CD4-positive, alpha-beta T cell treated with Interferon gamma for 1 hour (primary cell): Measurements from ENCODE around the gene ZNF91.
"Not testable (repeated sequence)": the region's sequence is repeated elsewhere in the genome, so short reads cannot be mapped to it uniquely, and the experiment has no call there.

Experiments used
- DNase-seq: peaks from one replicate; pipeline ENCODE4 v3.0.0-alpha.2; 2020

The ZNF91 gene

DNA sequence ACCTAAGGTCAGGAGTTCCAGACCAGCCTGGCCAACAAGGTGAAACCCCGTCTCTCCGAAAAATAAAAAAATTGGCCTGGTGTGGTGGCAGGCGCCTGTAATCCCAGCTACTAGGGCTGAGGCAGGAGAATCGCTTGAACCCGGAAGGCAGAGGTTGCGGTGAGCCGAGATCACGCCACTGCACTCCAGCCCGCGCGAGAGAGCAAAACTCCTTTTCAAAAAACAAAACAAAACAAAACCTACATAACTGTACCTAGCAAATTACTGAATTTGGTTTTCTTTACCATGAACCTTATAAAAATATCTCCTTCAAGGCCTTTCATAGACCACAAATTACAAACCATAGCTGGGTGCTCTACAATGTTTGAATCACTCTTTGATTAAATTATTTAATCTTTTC, 760 bp downstream of the ZNF91 start:
- peak; percentile 46 for DNase-seq

DNA sequence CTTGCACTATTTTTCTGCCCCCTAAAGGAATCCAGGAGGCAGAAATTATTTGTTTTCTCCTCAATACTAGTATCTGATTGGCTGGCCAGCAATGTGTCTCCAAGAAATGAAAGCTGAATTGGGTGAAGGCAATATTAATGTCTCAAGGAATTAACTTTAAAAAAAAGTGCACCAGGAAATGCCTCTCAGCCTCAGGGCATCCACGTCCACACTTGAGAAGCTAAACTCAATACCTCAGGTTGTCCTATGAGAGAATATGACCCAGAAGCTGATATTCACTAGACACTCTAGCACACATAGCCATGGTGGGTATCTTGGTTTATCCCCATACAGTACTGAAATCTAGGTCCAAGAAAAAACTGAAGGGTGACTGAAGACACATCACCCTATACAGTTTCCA, 2.1 kb downstream of the ZNF91 start:
- no peak for DNase-seq

DNA sequence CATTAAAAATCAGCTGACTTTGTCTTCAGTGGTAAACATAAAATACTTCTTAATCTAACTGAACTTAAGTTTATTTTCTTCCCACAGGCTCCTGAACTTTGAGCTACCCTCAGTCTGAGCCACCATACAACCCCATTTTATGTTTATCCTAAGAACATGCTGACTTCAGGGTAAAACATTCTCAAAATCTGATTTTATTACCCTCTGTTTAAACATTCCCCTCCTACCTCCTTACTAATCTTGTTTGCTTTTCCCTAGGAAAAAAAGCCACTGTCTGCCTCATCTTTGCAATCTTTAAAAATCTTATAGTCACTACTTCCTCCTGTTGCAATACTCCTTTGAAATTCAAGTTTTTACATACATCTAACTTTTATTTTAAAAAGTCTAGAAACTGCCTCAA, 4.0 kb downstream of the ZNF91 start:
- DNase-seq = no peak

DNA sequence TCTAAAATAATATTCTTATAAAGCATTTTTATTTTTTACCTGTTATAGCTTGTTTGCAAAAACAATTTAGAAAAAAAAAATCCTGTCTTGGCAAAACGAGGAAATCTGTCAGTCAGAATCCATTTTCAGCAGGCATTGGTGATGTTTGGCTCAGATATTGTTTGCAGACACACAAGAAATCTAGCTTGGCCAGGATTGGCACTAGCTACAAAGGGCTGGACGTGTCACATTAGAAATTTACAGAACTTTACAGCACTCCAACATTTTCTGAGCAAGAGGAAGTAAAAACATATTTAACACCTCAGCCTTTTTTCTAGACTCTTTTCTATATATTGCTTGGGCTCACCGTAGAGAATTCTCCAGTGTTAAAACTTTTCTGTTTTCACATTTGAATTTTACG, 9.9 kb downstream of the ZNF91 start:
- no peak for DNase-seq

DNA sequence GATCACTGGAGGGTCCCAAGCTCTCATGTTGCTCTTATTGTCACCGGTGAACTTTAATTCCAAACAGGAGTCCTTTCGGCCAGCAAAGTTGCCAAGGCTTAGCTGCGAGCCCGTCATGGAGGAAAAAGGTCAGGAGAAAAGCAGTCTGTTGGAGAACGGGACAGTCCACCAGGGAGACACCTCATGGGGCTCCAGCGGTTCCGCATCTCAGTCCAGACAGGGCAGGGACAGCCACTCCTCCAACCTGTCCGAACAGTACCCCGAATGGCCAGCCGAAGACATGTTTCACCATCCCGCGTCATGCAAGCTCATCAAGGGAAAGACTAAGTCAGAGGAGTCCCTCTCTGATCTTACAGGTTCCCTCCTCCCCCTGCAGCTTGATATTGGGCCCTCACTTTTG, 10.4 kb downstream of the ZNF91 start:
- DNase-seq = no peak

DNA sequence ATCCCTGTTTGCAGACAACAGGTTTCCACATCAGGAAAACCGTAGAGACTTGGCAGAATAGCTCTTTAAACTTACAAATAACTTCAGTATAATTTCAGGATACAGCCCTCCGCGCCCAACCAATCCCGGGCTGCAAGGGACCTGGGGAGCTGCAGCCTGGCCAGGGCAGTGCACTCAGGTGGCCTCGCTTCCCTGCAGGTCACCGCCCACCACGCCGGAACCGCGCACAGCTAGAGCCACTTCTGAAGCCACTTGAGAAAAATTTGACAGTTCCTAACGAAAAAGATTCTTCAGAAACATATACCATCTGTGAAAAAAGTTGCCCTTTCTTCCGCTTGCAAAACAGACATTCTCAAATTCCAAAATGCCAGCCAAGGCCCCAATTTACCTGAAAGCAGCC, 11.1 kb downstream of the ZNF91 start:
- no peak for DNase-seq

DNA sequence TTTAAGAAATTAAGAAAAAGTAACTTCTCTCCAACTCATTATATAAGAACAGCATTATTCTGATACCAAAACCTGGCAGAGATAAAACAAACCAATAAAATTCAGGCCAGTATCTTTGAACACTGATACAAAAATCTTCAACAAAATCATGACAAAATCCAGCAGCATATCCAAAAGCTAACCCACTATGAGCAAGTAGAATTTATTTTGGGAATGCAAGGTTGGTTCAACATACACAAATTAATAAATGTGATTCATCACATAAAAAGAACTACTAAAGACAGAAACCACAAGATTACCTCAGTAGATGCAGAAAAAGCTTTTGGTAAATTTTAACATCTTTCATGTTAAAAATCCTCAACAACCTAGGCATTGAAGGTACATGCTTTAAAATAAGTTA, 12.3 kb downstream of the ZNF91 start:
- no peak for DNase-seq

DNA sequence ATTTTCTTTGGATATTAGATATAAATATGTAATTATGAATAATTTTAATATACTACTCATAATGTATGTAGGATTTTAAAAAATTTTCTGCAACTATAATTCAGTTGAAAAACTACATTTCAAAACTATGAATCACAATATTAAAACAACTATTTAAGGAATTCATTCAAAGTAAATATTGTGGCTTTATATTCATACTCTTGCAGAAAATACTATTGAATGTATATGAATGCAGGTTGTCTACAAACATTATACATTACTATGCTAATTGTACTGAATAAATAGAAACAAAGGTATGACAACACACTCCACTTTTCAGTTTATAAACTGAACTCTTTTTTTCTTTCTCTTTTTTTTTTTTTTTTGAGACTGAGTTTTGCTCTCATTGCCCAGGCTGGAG, 14.2 kb downstream of the ZNF91 start:
- DNase-seq = no peak

DNA sequence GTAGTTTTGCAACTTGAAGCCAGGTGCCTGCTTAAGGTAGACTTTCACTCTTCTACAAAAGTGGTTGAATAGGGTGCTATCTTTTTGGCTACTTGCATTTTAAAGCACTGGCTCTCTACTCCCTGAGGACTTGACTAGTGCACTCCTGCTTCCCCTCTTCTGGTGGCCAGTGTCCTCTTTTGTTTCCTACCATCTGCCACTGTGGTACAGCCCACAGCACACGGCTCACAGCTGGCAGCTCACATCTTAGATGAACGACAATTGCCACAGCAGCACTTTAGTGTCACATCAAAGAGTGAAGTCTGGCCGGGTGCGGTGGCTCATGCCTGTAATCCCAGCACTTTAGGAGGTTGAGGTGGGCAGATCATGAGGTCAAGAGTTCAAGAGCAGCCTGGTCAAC, 15.6 kb downstream of the ZNF91 start:
- DNase-seq = not testable (repeated sequence)

DNA sequence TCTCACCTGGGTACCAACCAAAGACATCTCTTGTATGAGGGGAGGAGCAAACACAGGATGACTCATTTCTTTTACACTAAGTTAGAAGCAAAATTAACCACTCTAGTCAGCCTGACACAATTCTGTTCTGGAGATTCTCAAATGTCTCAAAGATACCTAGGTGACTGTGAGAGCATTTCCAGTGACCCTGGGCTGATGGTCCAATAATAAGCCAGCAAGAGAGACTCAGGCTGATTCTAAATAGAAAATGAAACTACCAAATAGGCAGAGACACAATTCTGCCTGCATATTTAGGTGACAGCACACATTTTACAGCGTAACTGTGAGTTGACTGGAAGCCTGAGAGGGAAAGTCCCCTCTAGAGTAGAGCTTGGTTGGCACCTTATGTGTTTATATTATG, 16.3 kb downstream of the ZNF91 start:
- no peak for DNase-seq

DNA sequence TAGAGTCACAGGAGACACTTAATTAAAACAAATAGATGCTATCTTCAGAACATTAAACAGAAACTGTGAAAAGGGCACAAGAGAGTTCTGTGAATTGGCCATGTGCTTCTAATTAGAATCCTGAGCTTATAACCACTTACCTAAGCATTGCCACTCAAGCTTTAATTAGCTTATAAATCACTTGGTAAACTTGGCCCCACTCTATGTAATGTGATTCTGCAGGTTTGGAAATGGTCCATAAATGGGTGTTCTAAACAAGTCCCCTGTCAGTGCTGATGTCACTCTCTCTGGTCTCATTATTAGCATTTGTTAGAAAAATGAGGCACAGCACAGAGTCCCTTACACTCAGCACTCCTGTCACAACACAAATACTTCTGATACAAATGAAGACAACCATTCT, 18.0 kb downstream of the ZNF91 start:
- no peak for DNase-seq

DNA sequence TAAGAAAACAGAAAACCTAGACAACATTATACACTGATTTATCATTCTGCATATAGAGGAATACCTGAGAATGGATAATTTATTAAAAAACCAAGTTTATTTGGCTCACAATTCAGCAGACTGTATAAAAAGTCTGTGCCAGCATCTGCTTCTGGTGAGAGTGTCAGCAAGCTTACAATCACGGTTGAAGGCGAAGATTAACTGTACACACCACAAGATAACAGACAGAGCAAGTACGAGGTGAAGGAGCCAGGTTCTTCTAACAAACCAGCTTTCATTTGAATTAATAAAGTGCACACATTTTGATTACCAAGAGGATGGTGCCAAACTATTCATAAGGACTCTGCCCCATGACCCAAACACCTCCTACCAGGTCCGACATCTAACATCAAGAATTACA, 28.8 kb downstream of the ZNF91 start:
- no peak for DNase-seq

DNA sequence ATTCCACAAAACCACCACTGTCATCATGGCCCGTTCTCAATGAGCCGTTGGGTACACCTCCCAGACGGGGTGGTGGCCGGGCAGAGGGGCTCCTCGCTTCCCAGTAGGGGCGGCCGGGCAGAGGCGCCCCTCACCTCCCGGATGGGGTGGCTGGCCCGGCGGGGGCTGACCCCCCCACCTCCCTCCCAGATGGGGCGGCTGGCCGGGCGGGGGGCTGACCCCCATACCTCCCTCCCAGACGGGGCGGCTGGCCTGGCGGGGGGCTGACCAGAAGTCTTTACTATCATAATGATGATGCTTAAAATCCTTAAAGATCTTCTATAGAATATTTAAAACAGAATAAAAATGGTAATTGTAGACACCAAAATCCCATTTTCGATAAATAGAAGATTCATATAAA, 29.2 kb downstream of the ZNF91 start:
- not testable (repeated sequence) for DNase-seq

DNA sequence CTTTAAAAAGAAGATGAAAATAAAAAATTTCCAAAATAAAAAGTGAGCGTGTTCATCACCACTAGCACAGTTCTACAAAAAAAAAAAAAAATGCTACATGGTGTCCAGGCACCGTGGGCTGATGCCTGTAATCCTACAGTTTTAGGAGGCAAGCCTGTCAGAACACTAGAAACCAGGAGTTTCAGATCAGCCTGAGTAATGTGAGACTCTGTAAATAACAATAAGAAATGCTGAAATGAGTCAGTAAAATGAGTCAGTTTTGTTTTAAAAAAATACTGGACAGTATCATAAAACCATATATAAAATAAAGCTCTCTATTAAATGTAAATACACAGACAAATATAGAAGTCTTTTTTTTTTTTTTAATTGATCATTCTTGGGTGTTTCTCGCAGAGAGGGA, 30.0 kb downstream of the ZNF91 start:
- no peak for DNase-seq

DNA sequence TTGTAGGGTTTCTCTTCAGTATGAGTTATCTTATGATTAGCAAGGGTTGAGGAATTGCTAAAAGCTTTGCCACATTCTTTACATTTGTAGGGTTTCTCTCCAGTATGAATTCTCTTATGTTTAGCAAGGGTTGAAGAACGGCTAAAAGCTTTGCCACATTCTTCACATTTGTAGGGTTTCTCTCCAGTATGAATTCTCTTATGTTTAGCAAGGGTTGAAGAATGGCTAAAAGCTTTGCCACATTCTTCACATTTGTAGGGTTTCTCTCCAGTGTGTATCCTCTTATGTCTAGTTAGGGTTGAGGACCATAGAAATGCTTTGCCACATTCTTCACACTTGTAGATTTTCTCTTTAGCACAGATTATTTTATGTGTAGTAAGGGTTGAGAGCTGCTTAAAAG, 33.4 kb downstream of the ZNF91 start:
- not testable (repeated sequence) for DNase-seq

DNA sequence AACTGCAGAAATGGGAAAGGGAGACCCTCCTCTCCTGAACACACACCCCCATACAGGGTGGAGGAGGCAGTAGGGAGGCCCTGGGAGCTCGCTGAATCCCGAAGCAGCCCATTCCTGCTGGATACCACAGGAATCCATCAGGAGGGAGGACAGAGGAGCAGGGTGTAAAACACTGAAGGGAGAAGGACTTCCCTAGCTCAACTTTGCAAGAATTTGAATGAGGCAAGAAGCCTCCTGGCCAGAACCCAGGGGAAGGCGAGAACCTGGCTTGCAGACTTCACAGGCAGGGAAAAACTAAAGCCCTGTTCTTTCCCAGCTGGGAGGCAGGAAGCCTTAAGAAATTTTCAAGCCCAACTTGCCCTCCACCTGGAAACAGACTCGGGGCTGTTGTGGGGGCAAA, 43.5 kb downstream of the ZNF91 start:
- no peak for DNase-seq

DNA sequence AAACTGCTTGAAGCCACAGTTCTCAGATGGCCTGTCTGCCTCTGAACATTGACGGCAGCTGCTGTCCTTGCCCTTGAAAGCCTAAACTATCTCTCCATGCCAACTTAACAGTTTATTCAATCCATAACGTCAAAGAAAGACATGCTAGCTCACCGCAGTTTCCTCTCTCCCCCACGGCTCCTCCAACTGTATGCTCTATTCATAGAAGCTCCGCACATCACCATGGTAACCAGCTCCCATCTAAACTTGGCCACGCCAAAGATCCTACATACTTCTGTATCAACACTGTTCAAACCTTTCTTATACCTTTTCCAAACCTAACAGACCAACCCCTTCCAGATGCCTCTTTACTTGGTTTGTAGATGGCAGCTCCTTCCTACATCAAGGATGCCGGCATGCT, 48.6 kb downstream of the ZNF91 start:
- DNase-seq = no peak

DNA sequence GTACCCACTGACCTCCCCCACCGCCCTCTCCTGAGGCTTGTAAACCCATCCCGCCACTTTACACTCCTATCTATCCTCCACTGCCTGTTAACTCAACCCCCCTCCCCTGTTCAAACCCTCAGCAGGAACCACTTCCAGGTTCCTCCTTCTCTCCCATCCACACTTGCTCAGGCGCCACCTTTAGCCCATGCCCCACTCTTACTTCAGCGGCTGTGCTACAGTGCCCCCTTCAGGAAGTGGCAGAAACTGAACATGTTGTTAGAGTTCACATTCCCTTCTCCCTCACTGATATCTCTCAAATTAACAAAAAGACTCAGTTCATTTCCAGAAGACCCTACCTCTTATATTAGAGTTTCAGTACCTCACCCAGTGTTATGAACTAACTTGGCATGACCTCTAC, 49.4 kb downstream of the ZNF91 start:
- no peak for DNase-seq

DNA sequence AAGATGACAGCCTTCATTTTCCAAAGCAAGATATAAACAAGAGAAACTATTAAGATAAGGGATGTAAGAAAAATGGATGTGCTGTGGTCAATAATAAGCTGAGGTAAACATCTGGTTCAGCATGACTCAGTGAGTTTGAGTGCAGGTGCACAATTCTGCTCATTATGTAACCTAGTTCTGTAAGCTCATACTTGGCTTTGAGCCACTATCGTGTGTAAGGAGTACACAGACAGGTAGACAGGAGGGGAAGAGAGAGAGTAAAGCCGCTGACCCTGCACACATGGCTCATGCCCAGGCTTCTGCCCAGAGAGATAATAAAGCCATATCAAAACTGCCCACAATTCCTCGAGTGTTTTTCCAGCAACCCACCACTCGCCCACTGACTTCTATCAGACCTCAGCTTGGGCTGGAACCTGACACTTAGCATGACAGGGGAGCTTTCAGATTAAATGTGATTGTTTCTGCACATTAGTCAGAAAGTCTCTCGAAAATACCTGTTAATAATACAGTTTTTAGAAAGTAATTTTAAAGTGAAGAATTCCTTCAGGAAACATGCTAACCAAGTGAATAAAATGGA, 51.7 kb downstream of the ZNF91 start:
- DNase-seq = no peak

DNA sequence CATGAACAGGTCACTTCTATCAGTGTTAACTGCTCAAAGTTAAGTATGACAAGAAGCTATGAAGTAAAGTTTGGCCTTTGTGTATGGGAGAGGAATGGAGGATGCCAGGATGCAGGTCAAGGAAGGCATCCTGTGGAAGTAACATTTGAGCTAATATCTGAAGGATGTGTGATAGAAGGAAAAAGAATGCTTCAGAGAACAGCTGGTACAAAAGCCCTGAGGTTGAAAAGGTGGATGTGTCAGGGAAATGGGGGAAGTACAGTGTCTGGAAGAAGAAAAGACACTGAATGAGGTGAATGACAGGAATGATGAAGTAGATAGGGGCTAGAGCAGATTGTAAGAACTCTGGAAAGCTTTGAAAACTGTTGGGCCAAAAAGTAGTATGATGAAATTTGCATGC, 67.1 kb downstream of the ZNF91 start:
- DNase-seq = no peak

DNA sequence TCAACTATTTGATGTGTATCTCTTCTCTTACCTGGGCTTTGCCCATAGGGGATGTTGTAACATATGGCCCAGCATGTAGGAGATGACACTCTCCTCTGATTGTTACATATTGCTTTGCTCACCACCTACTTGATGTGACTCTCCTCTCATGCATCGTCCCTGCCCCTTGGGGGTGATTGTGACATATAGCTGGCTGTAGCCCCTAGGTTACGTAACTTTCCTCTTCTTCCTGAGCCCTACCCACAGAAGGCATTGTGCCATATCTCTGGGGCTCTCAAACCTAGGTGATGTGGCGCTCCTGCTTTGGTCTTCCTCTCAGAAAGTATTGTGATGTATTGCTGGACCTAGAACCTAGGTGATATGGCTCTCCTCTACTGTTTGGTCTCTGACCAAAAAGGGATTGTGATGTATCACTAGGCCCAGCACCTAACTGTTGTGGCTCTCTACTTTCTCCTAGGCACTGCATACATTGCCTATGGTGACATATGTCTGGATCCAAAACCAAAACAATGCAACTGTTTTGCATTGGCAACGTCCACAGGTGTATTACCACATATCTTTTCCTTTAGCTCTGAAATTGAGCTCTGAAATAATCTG, 73.2 kb downstream of the ZNF91 start:
- no peak for DNase-seq

DNA sequence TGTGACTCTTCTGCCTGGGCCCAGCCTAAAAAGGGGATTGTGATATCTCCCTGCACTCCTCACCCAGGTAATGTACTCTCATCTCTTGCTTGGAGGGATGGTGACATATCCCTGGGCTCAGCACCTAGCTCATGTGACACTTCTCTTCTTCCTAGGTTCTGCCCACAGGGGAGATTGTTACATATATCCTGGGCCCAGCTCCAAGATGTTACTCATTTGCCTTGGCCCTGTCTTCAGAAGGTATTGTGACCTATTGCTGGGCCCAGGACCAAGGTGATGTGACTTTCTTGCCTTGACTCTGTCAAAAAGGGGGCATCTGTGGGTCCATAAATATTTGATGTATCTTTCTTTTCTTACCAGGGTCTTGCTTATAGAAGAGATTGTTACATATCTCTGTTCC, 73.9 kb downstream of the ZNF91 start:
- not testable (repeated sequence) for DNase-seq

DNA sequence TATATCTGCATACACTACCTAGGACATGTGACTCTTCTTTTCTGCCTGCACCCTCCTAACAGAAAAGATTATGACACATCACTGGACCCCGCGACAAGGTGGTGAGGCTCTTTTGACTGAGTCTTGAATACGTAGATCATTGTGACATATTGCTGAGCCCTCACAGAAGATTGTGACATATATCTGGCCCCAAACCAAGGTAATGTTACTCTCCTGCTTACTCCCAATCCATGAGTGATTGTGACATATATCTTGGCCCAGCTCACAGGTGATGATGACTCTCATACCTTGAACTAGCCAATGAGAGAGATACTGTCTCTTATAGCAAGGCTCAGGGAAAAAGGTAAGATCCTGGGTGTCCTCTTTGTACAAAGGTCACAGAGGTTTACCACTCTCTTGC, 75.7 kb downstream of the ZNF91 start:
- not testable (repeated sequence) for DNase-seq

DNA sequence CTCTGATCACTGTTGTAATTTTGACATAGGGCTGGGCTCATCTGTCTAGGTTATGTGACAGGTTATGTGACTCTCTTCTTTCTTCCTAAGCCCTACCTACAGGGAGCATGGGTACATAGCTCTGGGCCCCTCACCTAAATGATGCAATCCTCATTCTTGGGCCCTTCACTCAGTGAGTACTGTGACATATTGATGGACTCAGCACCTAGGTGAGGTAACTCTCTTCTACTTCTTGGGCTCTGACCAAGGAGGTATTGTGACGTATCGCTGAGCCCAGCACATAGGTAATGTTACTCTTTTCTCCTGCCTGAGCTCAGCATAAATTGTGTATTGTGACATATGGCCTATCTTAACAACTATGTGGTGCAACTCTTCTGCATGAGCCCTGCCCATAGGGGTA, 76.3 kb downstream of the ZNF91 start:
- not testable (repeated sequence) for DNase-seq

DNA sequence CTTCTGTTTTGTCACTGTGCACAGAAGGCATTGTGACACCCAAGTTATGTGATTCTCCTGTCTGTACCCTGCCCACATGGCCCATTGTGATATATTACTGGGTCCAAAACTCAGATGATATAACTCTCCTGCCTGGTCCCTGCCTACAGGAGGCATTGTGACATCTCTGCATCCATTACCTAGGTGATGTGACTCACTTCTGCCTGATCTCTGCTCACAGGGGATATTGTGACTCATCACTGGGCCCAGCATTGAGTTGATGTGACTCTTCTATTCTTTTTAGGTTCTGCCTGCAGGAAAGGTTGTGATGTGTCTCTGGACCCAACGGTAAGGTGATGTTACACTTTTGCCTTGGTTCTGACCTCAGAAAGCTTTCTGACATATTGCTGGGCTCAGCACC, 77.1 kb downstream of the ZNF91 start:
- no peak for DNase-seq

DNA sequence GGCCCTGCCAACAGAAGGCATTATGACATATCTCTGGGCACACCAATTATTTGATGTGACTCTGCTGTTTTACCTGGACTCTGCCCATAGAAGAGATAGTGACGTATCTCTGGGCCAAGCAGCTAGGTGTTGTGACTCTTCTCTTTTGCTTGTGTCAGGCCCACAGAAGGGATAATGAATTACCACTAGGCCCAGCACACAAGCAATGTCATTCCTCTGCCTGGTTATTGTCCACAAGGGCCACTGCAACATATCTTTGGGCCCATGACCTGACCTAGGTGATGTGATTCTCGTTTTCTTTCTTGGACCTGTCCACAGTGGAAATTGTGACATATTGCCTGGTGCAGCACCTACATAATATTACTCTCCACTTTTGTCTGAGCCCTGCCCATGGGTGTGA, 80.0 kb downstream of the ZNF91 start:
- no peak for DNase-seq
